A549 treated with ZK216348 at 1 μM for 4 hours (cell line): ENCODE data around the gene GOLGA6L1. TPM values are rescaled to one million over a fixed set of nuclear protein-coding genes. Genes with fewer than 3 reads are reported as not detected.

ENCODE experiments used
- total RNA-seq: library from RNA; stranded (reverse); fragments of 200-300 nt; extraction: Qiagen RNA extraction; gene quantifications from 5 replicates; pipeline ENCODE4 v1.2.3, GENCODE V29; 2022; ENCODE audit warnings: low read depth

Gene GOLGA6L1, protein sequence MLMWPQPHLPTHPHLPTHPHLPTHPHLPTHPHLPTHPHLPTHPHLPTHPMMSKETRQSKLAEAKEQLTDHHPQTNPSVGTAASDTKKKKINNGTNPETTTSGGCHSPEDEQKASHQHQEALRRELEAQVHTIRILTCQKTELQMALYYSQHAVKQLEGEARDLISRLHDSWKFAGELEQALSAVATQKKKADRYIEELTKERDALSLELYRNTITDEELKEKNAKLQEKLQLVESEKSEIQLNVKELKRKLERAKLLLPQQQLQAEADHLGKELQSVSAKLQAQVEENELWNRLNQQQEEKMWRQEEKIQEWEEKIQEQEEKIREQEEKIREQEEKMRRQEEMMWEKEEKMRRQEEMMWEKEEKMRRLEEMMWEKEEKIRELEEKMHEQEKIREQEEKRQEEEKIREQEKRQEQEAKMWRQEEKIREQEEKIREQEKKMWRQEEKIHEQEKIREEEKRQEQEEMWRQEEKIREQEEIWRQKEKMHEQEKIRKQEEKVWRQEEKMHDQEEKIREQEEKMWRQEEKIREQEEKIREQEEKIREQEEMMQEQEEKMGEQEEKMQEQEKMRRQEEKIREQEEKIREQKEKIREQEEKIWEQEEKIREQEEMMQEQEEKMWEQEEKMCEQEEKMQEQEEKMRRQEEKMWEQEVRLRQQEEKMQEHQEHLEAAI
- total RNA-seq, result not detected in 5 replicates

DNA sequence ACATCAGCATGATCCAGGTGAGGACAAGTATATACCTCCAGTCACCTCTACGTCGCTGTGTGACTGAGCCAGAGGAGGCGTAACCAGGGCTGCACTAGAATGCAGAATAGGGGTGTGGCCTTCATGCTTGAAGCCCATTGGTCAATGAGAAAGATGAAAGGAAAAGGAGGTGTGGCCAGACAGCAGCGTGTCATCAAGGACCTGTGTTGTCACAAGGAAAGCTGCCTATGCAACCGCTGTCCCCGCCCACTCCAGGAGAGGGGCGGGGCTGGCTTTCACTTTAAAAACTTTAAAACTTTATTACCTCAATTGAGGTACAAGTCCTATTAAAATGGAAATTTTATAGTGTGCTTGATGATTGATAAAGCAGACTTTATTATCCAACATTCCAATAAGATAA is at the start of gene GOLGA6L1:
TSS of gene GOLGA6L1 (minus strand) at position 101 of the 400 bp plus-strand sequence. CDS start at position 10, 91 bp downstream.

Other genes starting within 250 kb of the GOLGA6L1 start
- 58.6 to 84.7 TPM (median 82.9 TPM) in 5 replicates for gene CYFIP1, start 156.5 kb downstream of the GOLGA6L1 start, total RNA-seq
- 19.9 to 33.6 TPM (median 26.2 TPM) in 5 replicates for gene TUBGCP5, start 97.3 kb downstream of the GOLGA6L1 start, total RNA-seq
- not detected in 5 replicates for gene GOLGA6L26, start 197.4 kb upstream of the GOLGA6L1 start, total RNA-seq
- 0.12 to 0.25 TPM (median 0.18 TPM) in 5 replicates for gene GOLGA8S, start 217.9 kb upstream of the GOLGA6L1 start, total RNA-seq